ENCODE measurements around the gene A3GALT2.
"Not testable (repeated sequence)": the region's sequence is repeated elsewhere in the genome, so short reads cannot be mapped to it uniquely, and the experiment has no call there.

A3GALT2 gene

GRCh38 chr1:33295450-33296081 is 25.3 kb downstream of the A3GALT2 start:
- H3K4me3 Mint-ChIP-seq, result no peak overlapping the region
- ATAC-seq (replicated peaks) (peak; percentile 97), DNase-seq (peak; percentile 87 to 91 (median 87))
- no peaks in the 10 kb centered on the region for H3K9me3 Mint-ChIP-seq
- peaks cover 27% of the 10 kb centered on the region for H3K36me3 Mint-ChIP-seq (ENCODE audit: insufficient read depth)
- H3K4me1 Mint-ChIP-seq (ENCODE audit: low read depth in 2 of 2), result peaks cover 15 to 19% of the 10 kb centered on the region in 2 donors
- H3K27ac Mint-ChIP-seq, result no peak overlapping the region
- no peaks in the 10 kb centered on the region for H3K27me3 Mint-ChIP-seq

GRCh38 chr1:33295023-33295422 is 25.9 kb downstream of the A3GALT2 start:
- H3K27me3 Mint-ChIP-seq, result no peaks in the 10 kb centered on the region
- no peaks in the 10 kb centered on the region for H3K9me3 Mint-ChIP-seq
- no peak overlapping the region for H3K27ac Mint-ChIP-seq
- H3K4me3 Mint-ChIP-seq, result no peak overlapping the region
- peaks cover 15 to 19% of the 10 kb centered on the region in 2 donors for H3K4me1 Mint-ChIP-seq (ENCODE audit: low read depth in 2 of 2)
- ATAC-seq (replicated peaks), result no peak
- DNase-seq, result no peak
- peaks cover 22% of the 10 kb centered on the region for H3K36me3 Mint-ChIP-seq (ENCODE audit: insufficient read depth)

- ATAC-seq (replicated peaks), result no peak
- DNase-seq, result no peak
- Mint-ChIP-seq H3K9me3 (no peaks in the 10 kb centered on the region), H3K4me3 (no peak overlapping the region), H3K27me3 (no peaks in the 10 kb centered on the region), H3K36me3 (ENCODE audit: insufficient read depth) (peaks cover 21% of the 10 kb centered on the region), H3K4me1 (ENCODE audit: low read depth in 2 of 2) (peaks cover 15 to 19% of the 10 kb centered on the region in 2 donors), H3K27ac (peak overlapping the region; percentile 17 to 66)
These were observed 26.6 kb downstream of the A3GALT2 start for GRCh38 chr1:33294071-33295010.

GRCh38 chr1:33292726-33293340 is 28.1 kb downstream of the A3GALT2 start:
- Mint-ChIP-seq H3K4me1 (ENCODE audit: low read depth in 2 of 2) (peaks cover 7 to 15% of the 10 kb centered on the region in 2 donors), H3K4me3 (no peak overlapping the region), H3K36me3 (ENCODE audit: insufficient read depth) (peaks cover 19% of the 10 kb centered on the region), H3K27ac (peak overlapping the region; percentile 36 to 75), H3K9me3 (no peaks in the 10 kb centered on the region), H3K27me3 (no peaks in the 10 kb centered on the region)
- no peak for DNase-seq
- no peak for ATAC-seq (replicated peaks)

GRCh38 chr1:33290615-33291014 is 30.3 kb downstream of the A3GALT2 start:
- H3K4me3 Mint-ChIP-seq; DNase-seq; H3K27ac Mint-ChIP-seq; H3K9me3 Mint-ChIP-seq; H3K27me3 Mint-ChIP-seq; ATAC-seq (replicated peaks): not testable (repeated sequence)
- Mint-ChIP-seq H3K36me3 (ENCODE audit: insufficient read depth) (peaks cover 16% of the 10 kb centered on the region), H3K4me1 (ENCODE audit: low read depth in 2 of 2) (peaks cover 7 to 19% of the 10 kb centered on the region in 2 donors)

GRCh38 chr1:33289858-33290154 is 31.1 kb downstream of the A3GALT2 start:
- Mint-ChIP-seq H3K9me3 (no peaks in the 10 kb centered on the region), H3K27me3 (no peaks in the 10 kb centered on the region), H3K4me1 (ENCODE audit: low read depth in 2 of 2) (peaks cover 4 to 13% of the 10 kb centered on the region in 2 donors), H3K36me3 (ENCODE audit: insufficient read depth) (peaks cover 15% of the 10 kb centered on the region), H3K27ac (no peak overlapping the region), H3K4me3 (no peak overlapping the region)
- ATAC-seq (replicated peaks), result no peak
- DNase-seq, result no peak

GRCh38 chr1:33288976-33289857 is 31.7 kb downstream of the A3GALT2 start:
- no peak overlapping the region for H3K27ac Mint-ChIP-seq
- H3K36me3 Mint-ChIP-seq (ENCODE audit: insufficient read depth), result peaks cover 13% of the 10 kb centered on the region
- no peaks in the 10 kb centered on the region for H3K27me3 Mint-ChIP-seq
- no peaks in the 10 kb centered on the region for H3K9me3 Mint-ChIP-seq
- ATAC-seq (replicated peaks) (no peak), DNase-seq (no peak)
- H3K4me1 Mint-ChIP-seq (ENCODE audit: low read depth in 2 of 2), result peaks cover 0 to 13% of the 10 kb centered on the region in 2 donors
- H3K4me3 Mint-ChIP-seq, result no peak overlapping the region

GRCh38 chr1:33287317-33287716 is 33.6 kb downstream of the A3GALT2 start:
- Mint-ChIP-seq H3K27ac (peak overlapping the region in 1 of 2 donors; percentile 71), H3K36me3 (ENCODE audit: insufficient read depth) (peaks cover 17% of the 10 kb centered on the region), H3K9me3 (no peaks in the 10 kb centered on the region), H3K27me3 (no peaks in the 10 kb centered on the region), H3K4me1 (ENCODE audit: low read depth in 2 of 2) (peaks cover 0 to 6% of the 10 kb centered on the region in 2 donors), H3K4me3 (no peak overlapping the region)
- DNase-seq, result no peak
- ATAC-seq (replicated peaks), result no peak

- Mint-ChIP-seq H3K27me3 (no peaks in the 10 kb centered on the region), H3K4me3 (no peak overlapping the region), H3K4me1 (ENCODE audit: low read depth in 2 of 2) (peaks cover 0 to 8% of the 10 kb centered on the region in 2 donors), H3K36me3 (ENCODE audit: insufficient read depth) (peaks cover 20% of the 10 kb centered on the region), H3K27ac (peak overlapping the region; percentile 22 to 71), H3K9me3 (no peaks in the 10 kb centered on the region)
- DNase-seq, result no peak
- no peak for ATAC-seq (replicated peaks)
These were observed 34.3 kb downstream of the A3GALT2 start for GRCh38 chr1:33286451-33287185.

GRCh38 chr1:33284049-33284448 is 36.8 kb downstream of the A3GALT2 start:
- DNase-seq (no peak), ATAC-seq (replicated peaks) (no peak)
- Mint-ChIP-seq H3K27me3 (no peaks in the 10 kb centered on the region), H3K27ac (no peak overlapping the region), H3K4me3 (no peak overlapping the region), H3K36me3 (ENCODE audit: insufficient read depth) (peaks cover 30% of the 10 kb centered on the region), H3K9me3 (no peaks in the 10 kb centered on the region), H3K4me1 (ENCODE audit: low read depth in 2 of 2) (peaks cover 0 to 7% of the 10 kb centered on the region in 2 donors)

- Mint-ChIP-seq H3K4me3 (no peak overlapping the region), H3K36me3 (ENCODE audit: insufficient read depth) (peaks cover 27% of the 10 kb centered on the region), H3K4me1 (ENCODE audit: low read depth in 2 of 2) (peaks cover 0 to 6% of the 10 kb centered on the region in 2 donors), H3K27me3 (no peaks in the 10 kb centered on the region), H3K9me3 (no peaks in the 10 kb centered on the region), H3K27ac (peak overlapping the region in 1 of 2 donors; percentile 20)
- no peak for DNase-seq
- no peak for ATAC-seq (replicated peaks)
These were observed 38.1 kb downstream of the A3GALT2 start for GRCh38 chr1:33282791-33283190.

GRCh38 chr1:33281554-33282303 is 39.2 kb downstream of the A3GALT2 start:
- peaks cover 27% of the 10 kb centered on the region for H3K36me3 Mint-ChIP-seq (ENCODE audit: insufficient read depth)
- ATAC-seq (replicated peaks), result no peak

More at GRCh38 chr1:33281554-33282303, 39.2 kb downstream of the A3GALT2 start:
- Mint-ChIP-seq H3K4me3 (no peak overlapping the region), H3K27me3 (no peaks in the 10 kb centered on the region), H3K27ac (no peak overlapping the region), H3K9me3 (no peaks in the 10 kb centered on the region), H3K4me1 (ENCODE audit: low read depth in 2 of 2) (peaks cover 2 to 5% of the 10 kb centered on the region in 2 donors)
- DNase-seq, result no peak

Data from effector memory CD8-positive, alpha-beta T cell (primary cell).